BLaER1 (cell line): ENCODE measurements around the gene URGCP.

Experiments used
- H3K27ac ChIP-seq: shearing (Covaris generic); formaldehyde crosslinking; 2 replicates; pipeline ENCODE4 v1.8.1; 2022
- H3K27me3 ChIP-seq: shearing (Covaris generic); formaldehyde crosslinking; 2 replicates; pipeline ENCODE4 v1.8.1; 2022
- H3K36me3 ChIP-seq: shearing (Covaris generic); formaldehyde crosslinking; 2 replicates; pipeline ENCODE4 v1.8.1; 2022
- H3K4me1 ChIP-seq: shearing (Covaris generic); formaldehyde crosslinking; 2 replicates; pipeline ENCODE4 v1.8.1; 2022
- H3K4me2 ChIP-seq: shearing (Covaris generic); formaldehyde crosslinking; 2 replicates; pipeline ENCODE4 v1.8.1; 2022
- H3K4me3 ChIP-seq: shearing (Covaris generic); formaldehyde crosslinking; 2 replicates; pipeline ENCODE4 v1.8.1; 2022
- H3K9ac ChIP-seq: shearing (Covaris generic); formaldehyde crosslinking; 2 replicates; pipeline ENCODE4 v1.8.1; 2022
- H3K9me3 ChIP-seq: shearing (Covaris generic); formaldehyde crosslinking; 2 replicates; pipeline ENCODE4 v1.8.1; 2022
- H4K20me1 ChIP-seq: shearing (Covaris generic); formaldehyde crosslinking; 2 replicates; pipeline ENCODE4 v1.8.1; 2022
- Cebpa-rat ChIP-seq: shearing (Covaris generic); IDR thresholded peaks from 2 replicates; pipeline ENCODE4 v1.8.1; 2022

Gene URGCP

DNA sequence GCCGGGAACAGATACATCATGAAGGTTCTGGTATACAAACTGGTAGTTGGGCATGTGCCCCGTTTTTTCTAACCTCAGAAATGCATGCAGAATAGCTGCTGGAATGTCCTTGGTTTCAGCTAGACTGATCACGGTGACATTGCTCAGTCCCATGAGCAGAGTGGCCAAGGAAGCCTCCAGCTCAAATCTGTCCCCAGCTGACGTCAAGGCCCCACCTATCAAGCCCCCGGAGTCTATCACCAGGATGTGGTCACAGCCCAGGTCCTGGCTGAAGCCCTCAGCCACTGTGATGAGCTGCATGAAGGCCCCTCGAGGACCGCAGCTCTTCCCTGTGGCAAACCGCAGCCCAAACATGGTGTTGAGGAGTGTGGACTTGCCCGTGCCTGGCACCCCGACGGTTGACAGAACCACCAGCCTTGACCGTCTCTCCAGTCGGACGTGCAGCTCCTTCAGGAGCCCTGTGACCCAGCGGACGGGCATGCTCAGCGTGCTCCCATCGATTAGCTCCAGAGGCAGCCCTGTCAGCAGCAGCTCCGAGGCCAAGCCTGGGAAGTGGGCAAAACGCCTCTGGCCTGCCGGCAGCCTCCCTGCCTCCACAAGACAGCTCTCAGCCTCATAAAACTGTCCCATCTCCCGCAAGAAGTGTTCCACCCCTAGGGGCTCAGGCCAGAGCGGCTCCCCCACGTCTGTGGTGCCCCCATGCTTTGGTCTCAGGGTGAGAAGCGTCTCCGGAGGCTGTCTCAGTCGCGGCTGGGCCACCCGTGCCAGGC, 29.2 kb downstream of the URGCP start:
- TF ChIP-seq Cebpa-rat, result no peak
- Histone ChIP-seq H3K27me3 (peaks cover 7% of the 10 kb centered on the region; the same call in 1 of the 2 replicates), H3K9me3 (no peaks in the 10 kb centered on the region), H3K4me2 (peak overlapping the region; percentile 97), H3K4me3 (peak overlapping the region; percentile 50), H4K20me1 (peaks cover 74% of the 10 kb centered on the region), H3K4me1 (peaks cover 64% of the 10 kb centered on the region), H3K27ac (peak overlapping the region; percentile 52), H3K36me3 (peaks cover 79% of the 10 kb centered on the region), H3K9ac (0 out of 2 replicates have a peak overlapping the region, but pooled peaks have one; percentile 2)

DNA sequence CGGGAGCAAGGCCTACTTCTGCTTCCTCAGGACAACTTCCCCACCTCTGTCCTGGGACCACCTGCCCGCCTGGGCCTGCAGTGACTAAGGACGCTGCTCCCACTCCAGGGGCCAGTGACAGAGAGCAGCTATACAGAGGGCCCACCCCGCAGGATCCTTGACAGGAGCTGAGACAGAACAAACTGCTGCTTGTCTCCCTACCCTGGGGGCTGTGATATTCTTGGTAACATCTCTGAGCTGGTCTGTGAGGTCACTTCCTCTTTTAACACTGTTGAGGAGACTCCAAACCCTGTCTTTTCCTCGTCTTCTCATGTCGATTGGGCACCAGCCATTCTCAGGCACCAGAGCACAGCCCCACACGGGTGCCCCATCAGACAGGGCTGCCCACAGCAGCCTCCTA, 30.2 kb downstream of the URGCP start:
- H3K27me3 ChIP-seq, result peaks cover 7% of the 10 kb centered on the region; the same call in 1 of the 2 replicates
- peak overlapping the region; percentile 52 for H3K27ac ChIP-seq
- peak overlapping the region; percentile 97 for H3K4me2 ChIP-seq
- H3K4me3 ChIP-seq, result peak overlapping the region; percentile 50
- peaks cover 68% of the 10 kb centered on the region for H4K20me1 ChIP-seq
- TF ChIP-seq Cebpa-rat, result no peak
- peaks cover 66% of the 10 kb centered on the region for H3K4me1 ChIP-seq
- peaks cover 70% of the 10 kb centered on the region for H3K36me3 ChIP-seq
- peak overlapping the region; percentile 58 for H3K9ac ChIP-seq
- no peaks in the 10 kb centered on the region for H3K9me3 ChIP-seq

GRCh38 chr7:43873300-43873699, 33.1 kb downstream of the URGCP start:
- H3K9me3 ChIP-seq, result no peaks in the 10 kb centered on the region
- TF ChIP-seq Cebpa-rat, result no peak
- no peak overlapping the region for H3K4me3 ChIP-seq
- H3K36me3 ChIP-seq, result peaks cover 40% of the 10 kb centered on the region
- peaks cover 72% of the 10 kb centered on the region for H3K4me1 ChIP-seq
- peak overlapping the region; percentile 45 for H3K4me2 ChIP-seq
- peaks cover 42% of the 10 kb centered on the region for H4K20me1 ChIP-seq
- H3K27me3 ChIP-seq, result 0 out of 2 replicates have a peak, but pooled peaks cover 2% of the 10 kb centered on the region
- H3K27ac ChIP-seq, result no peak overlapping the region
- no peak overlapping the region for H3K9ac ChIP-seq

DNA sequence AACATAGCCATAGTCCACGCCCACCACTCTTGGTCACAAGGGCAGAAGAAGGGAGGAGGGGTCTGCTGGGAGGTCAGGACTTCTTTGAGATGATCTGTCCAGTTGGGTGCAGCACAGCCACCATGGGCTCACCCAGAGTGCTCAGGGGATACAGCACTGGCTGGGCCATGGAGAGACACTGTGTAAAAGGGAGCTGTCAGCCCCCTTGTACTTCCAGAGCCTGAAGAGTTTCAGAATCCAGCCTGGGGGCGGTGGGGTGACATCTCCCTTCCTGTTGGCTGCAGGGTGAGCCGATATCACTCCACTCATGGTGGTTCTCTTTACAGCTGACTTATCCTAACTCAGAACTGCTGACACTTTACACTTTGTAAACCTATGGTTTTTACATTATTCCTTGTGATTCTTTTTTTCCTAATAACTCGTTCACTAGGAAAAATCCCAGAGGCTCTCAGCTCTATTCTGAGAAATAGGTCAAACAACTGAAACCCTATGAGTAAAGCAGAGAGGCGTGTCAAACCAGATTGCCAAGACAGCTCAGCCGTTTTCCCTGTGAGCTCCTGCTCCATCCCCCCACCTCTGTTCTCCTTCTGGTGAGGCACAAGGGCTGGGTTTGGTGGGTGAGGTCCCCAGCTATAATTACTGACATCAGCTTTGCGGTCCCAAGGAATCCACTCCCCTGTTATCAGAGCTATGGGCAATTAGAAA, 33.8 kb downstream of the URGCP start:
- H3K27ac ChIP-seq, result no peak overlapping the region
- H4K20me1 ChIP-seq, result peaks cover 34% of the 10 kb centered on the region
- TF ChIP-seq Cebpa-rat, result no peak
- H3K27me3 ChIP-seq, result no peaks in the 10 kb centered on the region
- peaks cover 71% of the 10 kb centered on the region for H3K4me1 ChIP-seq
- peak overlapping the region; percentile 45 for H3K4me2 ChIP-seq
- peaks cover 36% of the 10 kb centered on the region for H3K36me3 ChIP-seq
- no peak overlapping the region for H3K4me3 ChIP-seq
- no peak overlapping the region for H3K9ac ChIP-seq
- H3K9me3 ChIP-seq, result no peaks in the 10 kb centered on the region

- Histone ChIP-seq H3K27me3 (no peaks in the 10 kb centered on the region), H3K36me3 (peaks cover 44% of the 10 kb centered on the region), H3K9ac (no peak overlapping the region), H3K9me3 (no peaks in the 10 kb centered on the region), H3K27ac (no peak overlapping the region), H3K4me1 (peaks cover 56% of the 10 kb centered on the region), H4K20me1 (peaks cover 19% of the 10 kb centered on the region), H3K4me3 (no peak overlapping the region), H3K4me2 (no peak overlapping the region)
- TF ChIP-seq Cebpa-rat, result no peak
These were observed 35.3 kb downstream of the URGCP start for GRCh38 chr7:43871064-43871463.

DNA sequence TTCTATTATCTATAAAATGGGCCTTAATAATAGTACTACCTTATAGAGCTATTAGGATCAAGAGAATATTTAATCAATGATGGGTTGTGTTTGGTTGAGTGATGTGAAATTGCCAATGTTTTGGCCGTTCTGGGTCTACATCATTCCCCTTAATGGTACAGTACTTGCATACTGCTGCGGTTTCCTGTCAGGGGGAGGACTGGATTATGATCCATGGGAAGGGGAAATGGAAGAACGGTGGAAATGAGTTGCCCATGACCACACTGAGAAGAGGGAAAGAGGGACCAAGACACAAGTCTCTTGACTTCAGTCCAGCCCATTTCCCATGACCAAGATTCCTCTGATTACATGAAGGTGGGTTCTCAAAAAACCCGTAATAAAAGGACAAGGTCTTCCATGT, 36.1 kb downstream of the URGCP start:
- Histone ChIP-seq H3K4me1 (peaks cover 49% of the 10 kb centered on the region), H3K4me3 (peak overlapping the region; percentile 78; the same call in 1 of the 2 replicates), H3K9ac (no peak overlapping the region), H3K27ac (no peak overlapping the region), H3K9me3 (no peaks in the 10 kb centered on the region), H4K20me1 (peaks cover 12% of the 10 kb centered on the region), H3K36me3 (peaks cover 44% of the 10 kb centered on the region), H3K27me3 (no peaks in the 10 kb centered on the region), H3K4me2 (peak overlapping the region; percentile 87)
- no peak for TF ChIP-seq Cebpa-rat

DNA sequence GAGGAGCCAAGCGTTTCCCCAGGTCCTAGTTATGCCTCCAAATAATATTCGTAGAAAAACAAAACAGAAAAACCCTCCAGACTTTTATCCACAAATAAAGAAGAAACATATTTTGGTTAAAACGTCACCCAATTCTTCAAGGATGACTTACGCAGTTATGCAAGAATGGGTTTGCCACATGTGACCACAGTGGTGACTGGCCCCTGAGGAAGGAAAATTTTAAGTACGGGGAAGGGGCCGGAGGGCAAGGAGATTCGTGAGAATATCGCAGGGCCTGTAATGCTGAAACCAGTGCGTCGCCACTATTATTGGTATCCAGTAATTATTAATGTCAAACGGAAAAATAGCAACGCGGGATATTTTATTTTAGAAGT, 36.5 kb downstream of the URGCP start:
- Histone ChIP-seq H3K36me3 (peaks cover 42% of the 10 kb centered on the region), H3K9me3 (no peaks in the 10 kb centered on the region), H3K4me3 (peak overlapping the region; percentile 78), H4K20me1 (peaks cover 7% of the 10 kb centered on the region), H3K27ac (peak overlapping the region; percentile 53), H3K4me2 (peak overlapping the region; percentile 87), H3K4me1 (peaks cover 44% of the 10 kb centered on the region), H3K27me3 (no peaks in the 10 kb centered on the region), H3K9ac (peak overlapping the region; percentile 82)
- no peak for TF ChIP-seq Cebpa-rat

DNA sequence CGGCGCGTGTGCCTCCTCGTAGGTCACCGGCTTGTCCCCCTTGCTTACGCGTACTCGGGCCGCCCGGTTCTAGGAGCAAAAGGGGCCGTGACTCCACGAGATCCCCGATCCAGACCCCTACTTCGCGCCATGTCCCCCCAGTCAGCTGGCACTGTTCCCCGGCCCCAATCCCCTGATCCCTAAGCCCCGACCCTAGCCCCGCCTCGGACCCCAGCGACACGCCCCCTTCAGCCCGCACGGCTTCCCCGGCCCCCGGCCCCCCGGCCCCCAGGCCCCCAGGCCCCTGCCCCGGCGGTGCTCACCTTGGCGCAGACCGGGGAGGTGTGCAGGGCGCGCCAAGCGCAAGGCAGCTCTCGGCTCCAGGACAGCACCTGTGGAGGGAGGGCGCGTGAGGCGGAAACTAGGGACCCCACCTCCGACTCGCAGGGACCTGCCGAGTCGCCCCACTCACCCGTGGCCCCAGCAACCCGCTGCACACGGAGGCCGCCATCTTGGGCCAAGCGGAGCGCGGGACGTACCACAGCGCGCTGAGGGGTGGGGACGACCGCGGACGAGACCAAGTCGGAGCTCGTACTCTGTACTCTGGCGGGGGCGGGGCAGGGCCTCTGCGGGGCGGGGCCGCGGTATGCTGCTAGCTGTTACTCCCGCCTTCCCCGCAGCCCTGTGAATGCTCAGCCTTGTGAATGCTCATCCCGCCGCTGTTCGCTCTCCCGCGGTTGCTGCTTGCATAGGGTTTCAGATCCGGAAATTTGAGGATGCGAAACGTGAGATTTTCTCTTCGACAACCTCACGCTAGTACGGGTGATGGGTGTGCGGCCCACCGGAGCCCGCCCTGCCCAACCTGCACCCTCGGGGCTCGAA, 37.2 kb downstream of the URGCP start, which contains the start of gene MRPS24:
TSS of gene MRPS24 (minus strand) at position 512 of the 861 bp plus-strand sequence. CDS start at position 490, 22 bp downstream.
- H3K4me1 ChIP-seq, result peaks cover 38% of the 10 kb centered on the region
- no peak for TF ChIP-seq Cebpa-rat
- H3K27ac ChIP-seq, result peak within 1 kb of the TSS; percentile 62

GRCh38 chr7:43868681-43869005, 37.8 kb downstream of the URGCP start:
- peaks cover 35% of the 10 kb centered on the region for H3K4me1 ChIP-seq
- no peaks in the 10 kb centered on the region for H4K20me1 ChIP-seq
- no peak for TF ChIP-seq Cebpa-rat
- H3K36me3 ChIP-seq, result peaks cover 30% of the 10 kb centered on the region
- peak overlapping the region; percentile 82 for H3K9ac ChIP-seq
- H3K27me3 ChIP-seq, result no peaks in the 10 kb centered on the region
- H3K4me3 ChIP-seq, result peak overlapping the region; percentile 78
- peak overlapping the region; percentile 62; the same call in 1 of the 2 replicates for H3K27ac ChIP-seq
- H3K4me2 ChIP-seq, result peak overlapping the region; percentile 92
- no peaks in the 10 kb centered on the region for H3K9me3 ChIP-seq

More for the DNA sequence above, 37.2 kb downstream of the URGCP start, which contains the start of gene MRPS24:
- peak within 1 kb of the TSS; percentile 92 for H3K4me2 ChIP-seq
- no peaks in the 10 kb centered on the region for H3K27me3 ChIP-seq
- H4K20me1 ChIP-seq, result 0 out of 2 replicates have a peak, but pooled peaks cover under 1% of the 10 kb centered on the region
- H3K4me3 ChIP-seq, result peak within 1 kb of the TSS; percentile 78
- H3K9me3 ChIP-seq, result no peaks in the 10 kb centered on the region
- H3K36me3 ChIP-seq, result peaks cover 36% of the 10 kb centered on the region
- peak within 1 kb of the TSS; percentile 82 for H3K9ac ChIP-seq
